ENCODE results near the gene EIF2B5. TPM values are rescaled to one million over a fixed set of nuclear protein-coding genes. Genes with fewer than 3 reads are reported as not detected.

Gene EIF2B5
- total and polyA plus RNA-seq, 2 of the 13 experiments (the other 11 are each of a cell fraction or from before 2014, with no cell fraction given): 38.4 to 60.2 TPM

GRCh38 chr3:184145751-184146270, 10.7 kb downstream of the EIF2B5 start:
- POLR2A ChIA-PET: interaction anchor here (0.8 to 1.2 kb wide), 4 partner anchors 10 to 96 kb away, joined by 3 to 4 read pairs (median 4); partner anchors contain the start of genes ABCF3, DVL3 and EIF2B5
- Histone ChIP-seq H3K9ac (ENCODE audit: insufficient read depth, low read depth, low read length) (no peak overlapping the region), H3K36me3 (replicated peaks in 1 of 2; ENCODE audit: control insufficient read depth in 1 of 2, insufficient read depth in 2 of 2, low read length in 2 of 2) (peaks cover 20 to 52% of the 10 kb centered on the region in 2 experiments), H3K4me3 (replicated peaks in 1 of 3; ENCODE audit: insufficient read depth in 1 of 3, low read depth in 2 of 3, low read length in 3 of 3) (no peak overlapping the region), H4K20me1 (ENCODE audit: insufficient read depth, low read length) (no peaks in the 10 kb centered on the region), H3K27ac (ENCODE audit: extremely low read length, insufficient read depth, low read length) (no peak overlapping the region), H2AFZ (ENCODE audit: low read length) (no peak overlapping the region), H3K79me2 (ENCODE audit: insufficient read depth, low read length) (no peaks in the 10 kb centered on the region), H3K4me1 (ENCODE audit: insufficient read depth, low read length) (peaks cover 7% of the 10 kb centered on the region), H3K4me2 (ENCODE audit: low read depth, low read length) (no peak overlapping the region), H3K27me3 (ENCODE audit: control insufficient read depth in 1 of 2, insufficient read depth in 2 of 2, low read length in 2 of 2) (no peaks in the 10 kb centered on the region), H3K9me3 (ENCODE audit: low read length) (no peaks in the 10 kb centered on the region)
- no peak for FAIRE-seq
- WGBS (ENCODE audit: low lambda C conversion rate): 97% methylated on average over 8 of the region's 8 CpGs
- TF ChIP-seq ZZZ3 (CRISPR knock-in tag; IDR thresholded peaks at IDR 0.05; ENCODE audit: borderline replicate concordance): no peak
- TF ChIP-seq POLR2AphosphoS5 (IDR thresholded peaks at IDR 0.05; ENCODE audit: low read depth, low read length): 0 out of 2 replicates have a peak, but pooled peaks have one; percentile 7
- intact Hi-C loops (cut with micrococcal nuclease; ENCODE audit: unreplicated experiment): loop anchor here (1.0 to 5.0 kb wide), 2 partner anchors 41 to 96 kb away; partner anchors contain the start of gene ABCF3
- BruUV-seq (replicated peaks): no TSS peak
- CTCF ChIA-PET (ENCODE audit: low intra/inter-chr PET ratio, low total read pairs): interaction anchor here (1.1 kb wide), 1 partner anchor 143 kb away, joined by 3 read pairs; no protein-coding TSS in a partner anchor
- in situ Hi-C loops (cut with HindIII; ENCODE audit: extremely low pct_ligation_motif_present, low pct_unique_long_range_greater_than_20kb): loop anchor here (25.0 kb wide), 1 partner anchor 259 kb away; the partner anchor contains the start of gene PARL
- no peak for DNase-seq (ENCODE audit: low spot score)
- ATAC-seq: no peak

- no peak overlapping the region for H3K4me3 ChIP-seq (replicated peaks in 1 of 3; ENCODE audit: insufficient read depth in 1 of 3, low read depth in 2 of 3, low read length in 3 of 3)
- H4K20me1 ChIP-seq (ENCODE audit: insufficient read depth, low read length): no peaks in the 10 kb centered on the region
- H3K79me2 ChIP-seq (ENCODE audit: insufficient read depth, low read length): no peaks in the 10 kb centered on the region
- H3K4me1 ChIP-seq (ENCODE audit: insufficient read depth, low read length): peaks cover 7% of the 10 kb centered on the region
- peaks cover 7 to 30% of the 10 kb centered on the region in 2 experiments; a peak in 4 of 5 replicates for H3K36me3 ChIP-seq (replicated peaks in 1 of 2; ENCODE audit: control insufficient read depth in 1 of 2, insufficient read depth in 2 of 2, low read length in 2 of 2)
- BruUV-seq (replicated peaks): no TSS peak
- in situ Hi-C loops (cut with HindIII; ENCODE audit: extremely low pct_ligation_motif_present, low pct_unique_long_range_greater_than_20kb) (loop anchor here (25.0 kb wide), 1 partner anchor 261 kb away; the partner anchor contains the start of gene PARL), intact Hi-C loops (cut with micrococcal nuclease; ENCODE audit: unreplicated experiment) (loop anchor here (5.0 kb wide), 1 partner anchor 39 kb away; the partner anchor contains the start of gene ABCF3)
- FAIRE-seq (no peak), DNase-seq (ENCODE audit: low spot score) (no peak), ATAC-seq (no peak)
- 91% methylated on average over 3 of the region's 3 CpGs for WGBS (ENCODE audit: low lambda C conversion rate)
- H3K9me3 ChIP-seq (ENCODE audit: low read length): no peaks in the 10 kb centered on the region
- no peaks in the 10 kb centered on the region for H3K27me3 ChIP-seq (ENCODE audit: control insufficient read depth in 1 of 2, insufficient read depth in 2 of 2, low read length in 2 of 2)
- no peak overlapping the region for H3K4me2 ChIP-seq (ENCODE audit: low read depth, low read length)
- no peak overlapping the region for H2AFZ ChIP-seq (ENCODE audit: low read length)
- H3K27ac ChIP-seq (ENCODE audit: extremely low read length, insufficient read depth, low read length): no peak overlapping the region
- POLR2A ChIA-PET: no interaction called here
- CTCF ChIA-PET (ENCODE audit: low intra/inter-chr PET ratio, low total read pairs): no interaction called here
- no peak overlapping the region for H3K9ac ChIP-seq (ENCODE audit: insufficient read depth, low read depth, low read length)
- TF ChIP-seq TP53 (CRISPR knock-in tag; conservative IDR thresholded peaks at IDR 0.05) (no peak), ARID4A (CRISPR knock-in tag; IDR thresholded peaks at IDR 0.05; ENCODE audit: borderline replicate concordance) (no peak), KLF15 (CRISPR knock-in tag; IDR thresholded peaks at IDR 0.05; ENCODE audit: borderline replicate concordance) (no peak), AFF4 (CRISPR knock-in tag; IDR thresholded peaks at IDR 0.05) (no peak), ZZZ3 (CRISPR knock-in tag; IDR thresholded peaks at IDR 0.05; ENCODE audit: borderline replicate concordance) (no peak)
These were observed 12.9 kb downstream of the EIF2B5 start for GRCh38 chr3:184148076-184148475.
